ENCODE results near the gene TGM1. TPM values are rescaled to one million over a fixed set of nuclear protein-coding genes. Genes with fewer than 3 reads are reported as not detected.

The TGM1 gene
- total RNA-seq, 4 donors from 2014 or later = 566 to 1,879 (median 1,037) TPM

- Histone ChIP-seq H3K36me3 (peaks cover 17 to 61% (median 26%) of the 10 kb centered on the region in 3 donors), H3K4me3 (no peak overlapping the region), H3K9me3 (no peaks in the 10 kb centered on the region), H3K27ac (peak overlapping the region; percentile 81 to 89 (median 87)), H3K27me3 (no peaks in the 10 kb centered on the region), H3K4me1 (peaks cover 9 to 90% (median 34%) of the 10 kb centered on the region in 3 donors)
- intact Hi-C loops (cut with DNase I) = no loop called here
- TF ChIP-seq CTCF (IDR thresholded peaks at IDR 0.05) (no peak), POLR2A (IDR thresholded peaks at IDR 0.05) (no peak)
- DNase-seq = no peak
- 87% methylated on average over 16 to 17 of the region's 18 CpGs for WGBS, 2 donors
Measured at GRCh38 chr14:24266344-24267244, 3.6 kb upstream of the TGM1 start.

GRCh38 chr14:24264298-24264697 is 1.3 kb upstream of the TGM1 start:
- peaks cover 17 to 74% (median 23%) of the 10 kb centered on the region in 3 donors for H3K36me3 ChIP-seq
- 23 to 41% methylated on average over 2 to 5 of the region's 6 CpGs for WGBS, 2 donors
- no peaks in the 10 kb centered on the region for H3K27me3 ChIP-seq
- intact Hi-C loops (cut with DNase I) = no loop called here
- peak overlapping the region in 1 of 4 donors; percentile 57 for H3K4me3 ChIP-seq
- peak overlapping the region; percentile 81 to 89 (median 87) for H3K27ac ChIP-seq
- TF ChIP-seq POLR2A (IDR thresholded peaks at IDR 0.05) = no peak
- TF ChIP-seq CTCF (IDR thresholded peaks at IDR 0.05) = no peak
- H3K4me1 ChIP-seq = peaks cover 9 to 94% (median 35%) of the 10 kb centered on the region in 3 donors
- DNase-seq = no peak
- H3K9me3 ChIP-seq = no peaks in the 10 kb centered on the region

- Histone ChIP-seq H3K4me1 (peaks cover 13 to 94% (median 39%) of the 10 kb centered on the region in 3 donors), H3K4me3 (peak overlapping the region in 3 of 4 donors; percentile 46 to 57 (median 51)), H3K27ac (peak overlapping the region; percentile 81 to 89 (median 87)), H3K27me3 (no peaks in the 10 kb centered on the region), H3K36me3 (peaks cover 17 to 74% (median 23%) of the 10 kb centered on the region in 3 donors), H3K9me3 (no peaks in the 10 kb centered on the region)
- 20 to 50% methylated on average over 1 to 3 of the region's 6 CpGs for WGBS, 2 donors
- intact Hi-C loops (cut with DNase I) = no loop called here
- TF ChIP-seq POLR2A (IDR thresholded peaks at IDR 0.05) (no peak), CTCF (IDR thresholded peaks at IDR 0.05) (no peak)
- DNase-seq = no peak
Measured at GRCh38 chr14:24263848-24264247, 871 bp upstream of the TGM1 start.

GRCh38 chr14:24261969-24262327 is 1.0 kb downstream of the TGM1 start:
- no CpG with 5 or more reads among the region's 19 CpGs for WGBS, 2 donors
- H3K27me3 ChIP-seq = no peaks in the 10 kb centered on the region
- peaks cover 9 to 73% (median 14%) of the 10 kb centered on the region in 3 donors for H3K36me3 ChIP-seq
- H3K4me3 ChIP-seq = peak overlapping the region; percentile 36 to 57 (median 48)
- H3K4me1 ChIP-seq = peaks cover 17 to 83% (median 42%) of the 10 kb centered on the region in 3 donors
- no peak for DNase-seq
- H3K9me3 ChIP-seq = no peaks in the 10 kb centered on the region
- no peak for TF ChIP-seq POLR2A (IDR thresholded peaks at IDR 0.05)
- peak overlapping the region; percentile 81 to 89 (median 87) for H3K27ac ChIP-seq
- intact Hi-C loops (cut with DNase I) = no loop called here

GRCh38 chr14:24261256-24261968 is 1.6 kb downstream of the TGM1 start:
- WGBS, 2 donors = 89 to 96% methylated on average over 3 to 20 of the region's 20 CpGs
- intact Hi-C loops (cut with DNase I) = no loop called here
- peaks cover 3 to 73% (median 13%) of the 10 kb centered on the region in 3 donors for H3K36me3 ChIP-seq
- no peaks in the 10 kb centered on the region for H3K9me3 ChIP-seq
- no peak for DNase-seq
- H3K4me3 ChIP-seq = peak overlapping the region; percentile 36 to 57 (median 48)
- H3K27me3 ChIP-seq = no peaks in the 10 kb centered on the region
- peak overlapping the region; percentile 81 to 89 (median 87) for H3K27ac ChIP-seq
- H3K4me1 ChIP-seq = peaks cover 14 to 78% (median 42%) of the 10 kb centered on the region in 3 donors
- no peak for TF ChIP-seq POLR2A (IDR thresholded peaks at IDR 0.05)
